ENCODE data around the gene DPP7.

DNA sequence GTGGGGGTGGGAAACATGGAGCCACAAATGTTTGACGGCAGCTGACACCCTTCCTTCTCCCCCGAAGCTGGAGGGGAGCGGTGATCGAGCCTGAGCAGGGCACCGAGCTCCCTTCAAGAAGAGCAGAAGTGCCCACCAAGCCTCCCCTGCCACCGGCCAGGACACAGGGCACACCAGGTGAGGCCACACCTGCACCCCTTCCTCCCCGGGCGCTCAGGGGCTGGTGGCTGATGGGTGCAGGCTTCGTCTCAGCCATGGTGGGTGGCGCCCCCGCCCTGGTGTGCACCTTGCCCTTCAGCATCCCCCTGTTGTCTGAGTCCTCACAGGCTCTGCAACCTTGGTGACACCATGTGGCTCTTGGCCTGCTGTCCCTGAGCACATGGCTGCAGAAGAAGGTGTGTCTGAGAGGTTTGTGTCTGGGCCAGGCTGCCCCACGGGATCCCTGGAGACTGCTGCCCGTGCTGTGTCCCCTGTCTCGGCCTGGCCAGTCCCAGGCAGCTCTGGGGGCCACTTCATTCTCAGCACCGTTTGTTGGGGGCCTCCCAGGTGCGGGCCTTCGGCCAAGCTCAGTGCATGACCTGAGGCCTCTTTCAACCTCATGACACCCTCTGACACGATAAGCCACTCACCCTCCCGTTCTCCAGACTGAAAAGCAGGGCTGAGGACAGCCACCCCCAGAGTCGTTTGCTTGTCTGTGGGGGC, 16.6 kb downstream of the DPP7 start:
- TF ChIP-seq EZH2 (IDR thresholded peaks at IDR 0.05; ENCODE audit: borderline replicate concordance, insufficient read depth, low read depth, low read length, poor library complexity, severe bottlenecking) = no peak
- TF ChIP-seq, protein P1, sequence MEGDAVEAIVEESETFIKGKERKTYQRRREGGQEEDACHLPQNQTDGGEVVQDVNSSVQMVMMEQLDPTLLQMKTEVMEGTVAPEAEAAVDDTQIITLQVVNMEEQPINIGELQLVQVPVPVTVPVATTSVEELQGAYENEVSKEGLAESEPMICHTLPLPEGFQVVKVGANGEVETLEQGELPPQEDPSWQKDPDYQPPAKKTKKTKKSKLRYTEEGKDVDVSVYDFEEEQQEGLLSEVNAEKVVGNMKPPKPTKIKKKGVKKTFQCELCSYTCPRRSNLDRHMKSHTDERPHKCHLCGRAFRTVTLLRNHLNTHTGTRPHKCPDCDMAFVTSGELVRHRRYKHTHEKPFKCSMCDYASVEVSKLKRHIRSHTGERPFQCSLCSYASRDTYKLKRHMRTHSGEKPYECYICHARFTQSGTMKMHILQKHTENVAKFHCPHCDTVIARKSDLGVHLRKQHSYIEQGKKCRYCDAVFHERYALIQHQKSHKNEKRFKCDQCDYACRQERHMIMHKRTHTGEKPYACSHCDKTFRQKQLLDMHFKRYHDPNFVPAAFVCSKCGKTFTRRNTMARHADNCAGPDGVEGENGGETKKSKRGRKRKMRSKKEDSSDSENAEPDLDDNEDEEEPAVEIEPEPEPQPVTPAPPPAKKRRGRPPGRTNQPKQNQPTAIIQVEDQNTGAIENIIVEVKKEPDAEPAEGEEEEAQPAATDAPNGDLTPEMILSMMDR (IDR thresholded peaks at IDR 0.05) = no peak
